GM12878 (cell line): ENCODE measurements around the gene FBN3. TPM values are rescaled to one million over a fixed set of nuclear protein-coding genes. Genes with fewer than 3 reads are reported as not detected.

Experiments used
- ATAC-seq: fragments of 200-7000 bp; cut with Tn5 transposase; 3 replicates; pipeline ENCODE4 v1.9.1; 2020; ENCODE audit warnings: mild to moderate bottlenecking, moderate library complexity
- BruUV-seq: library from RNA; stranded (reverse); fragments of 400-500 nt; replicated peaks from 2 replicates; lab custom pipeline; 2021; lab: Mats Ljungman, UMichigan
- CTCF ChIA-PET: fragments of 300-600 bp; sonication (Branson Sonifier 250); formaldehyde crosslinking; extraction: SDS; loops from one replicate; lab custom pipeline; 2021; ENCODE audit warnings: inconsistent platforms; lab: Yijun Ruan, JAX
- POLR2A ChIA-PET: fragments of 350-600 bp; formaldehyde crosslinking; extraction: SDS; loops from one replicate; lab custom pipeline; 2021; ENCODE audit warnings: inconsistent platforms; lab: Charles Lee
- RAD21 ChIA-PET: fragments of 300-600 bp; sonication (Branson Sonifier 250); formaldehyde crosslinking; loops from one replicate; lab custom pipeline; 2023; ENCODE audit warnings: antibody characterized with exemption; ENCODE audit not compliant: unreplicated experiment; lab: Charles Lee
- SMC1A ChIA-PET: fragments of 300-600 bp; sonication (Branson Sonifier 250); formaldehyde crosslinking; loops from one replicate; lab custom pipeline; 2023; ENCODE audit not compliant: unreplicated experiment, uncharacterized antibody; lab: Charles Lee
- DNase-seq: peaks from one replicate; pipeline ENCODE4 v3.0.0-alpha.2; 2011; ENCODE audit warnings: low read depth, low spot score
- FAIRE-seq: peaks from 3 replicates; lab custom pipeline; 2011; peaks lifted over from hg19 to GRCh38; lab: Jason Lieb, UNC
- H2AFZ ChIP-seq: 2 replicates; pipeline ENCODE4 v1.6.0; 2011; ENCODE audit warnings: low read depth, low read length, control low read depth; ENCODE audit not compliant: control insufficient read depth
- H3K27ac ChIP-seq: 2 replicates; pipeline ENCODE4 v1.5.1; 2011; ENCODE audit warnings: control low read depth; ENCODE audit not compliant: control insufficient read depth, insufficient read depth
- H3K27me3 ChIP-seq, 2 experiments: replicated peaks in 1 of 2; 2 replicates each; pipeline versions ENCODE4 v1.6.0 to v1.6.1; 2011; ENCODE audit warnings: low read length in 1 of 2; ENCODE audit not compliant: control insufficient read depth in 2 of 2, insufficient read depth in 2 of 2
- H3K36me3 ChIP-seq, 2 experiments: 2 replicates each; pipeline ENCODE4 v1.5.1; 2011; ENCODE audit warnings: low read length in 1 of 2; ENCODE audit not compliant: control insufficient read depth in 2 of 2, insufficient read depth in 2 of 2
- H3K4me1 ChIP-seq: 2 replicates; pipeline ENCODE4 v1.6.1; 2011; ENCODE audit warnings: mild to moderate bottlenecking, low read length, moderate library complexity, mixed read lengths; ENCODE audit not compliant: control insufficient read depth, insufficient read depth
- H3K4me2 ChIP-seq: 2 replicates; pipeline ENCODE4 v1.6.0; 2011; ENCODE audit warnings: control low read depth; ENCODE audit not compliant: control insufficient read depth, insufficient read depth
- H3K4me3 ChIP-seq: fragments of 200-600 bp; sonication (generic); 2 replicates; pipeline ENCODE4 v1.5.1; 2016
- H3K79me2 ChIP-seq: 2 replicates; pipeline ENCODE4 v1.6.0; 2011; ENCODE audit warnings: low read length; ENCODE audit not compliant: control insufficient read depth, insufficient read depth
- H3K9ac ChIP-seq: 2 replicates; pipeline ENCODE4 v1.8.0; 2011; ENCODE audit warnings: low read length, control low read depth, mixed read lengths; ENCODE audit not compliant: control insufficient read depth, insufficient read depth
- H3K9me3 ChIP-seq: replicated peaks from 3 replicates; pipeline ENCODE4 v1.5.1; 2011; ENCODE audit warnings: mild to moderate bottlenecking, low read length; ENCODE audit not compliant: control insufficient read depth, insufficient read depth
- H4K20me1 ChIP-seq: 2 replicates; pipeline ENCODE4 v1.6.0; 2011; ENCODE audit not compliant: control insufficient read depth, insufficient read depth
- ASH2L ChIP-seq: fragments of 300-600, 200-600 bp; sonication (generic); IDR thresholded peaks from 2 replicates; pipeline ENCODE4 v1.6.1; 2017; ENCODE audit warnings: low read depth, mild to moderate bottlenecking, borderline replicate concordance
- BRCA1 ChIP-seq: IDR thresholded peaks from 2 replicates; pipeline ENCODE4 v1.6.1; 2011; ENCODE audit warnings: low read depth, low read length, improper control_type of control experiment
- CEBPB ChIP-seq, 2 experiments: fragments of 150-350 bp in 1 of 2; IDR thresholded peaks; 2 replicates each; pipeline ENCODE4 v1.6.1; 2012 to 2014; ENCODE audit warnings: low read depth in 2 of 2, low read length in 2 of 2, borderline replicate concordance in 1 of 2, inconsistent platforms in 1 of 2
- CREM ChIP-seq: IDR thresholded peaks from 2 replicates; pipeline ENCODE4 v1.6.1; 2014; ENCODE audit warnings: antibody characterized with exemption, low read depth
- E4F1 ChIP-seq: fragments of 450-650 bp; IDR thresholded peaks from 2 replicates; pipeline ENCODE4 v1.6.1; 2018; ENCODE audit warnings: borderline replicate concordance, mild to moderate bottlenecking; ENCODE audit not compliant: partially characterized antibody
- IRF5 ChIP-seq: fragments of 450-650 bp; IDR thresholded peaks from 2 replicates; pipeline ENCODE4 v1.6.1; 2017; ENCODE audit warnings: borderline replicate concordance
- MAX ChIP-seq: IDR thresholded peaks from 2 replicates; pipeline ENCODE4 v1.6.1; 2012; ENCODE audit warnings: low read depth, low read length, improper control_type of control experiment
- MYC ChIP-seq: IDR thresholded peaks from 2 replicates; pipeline ENCODE4 v1.6.1; 2011; ENCODE audit warnings: mild to moderate bottlenecking, low read length, moderate library complexity, inconsistent platforms; ENCODE audit not compliant: insufficient read depth, insufficient replicate concordance, insufficient read length, severe bottlenecking
- PML ChIP-seq: IDR thresholded peaks from 2 replicates; pipeline ENCODE4 v1.6.1; 2012; ENCODE audit warnings: low read length, inconsistent platforms
- ZZZ3 ChIP-seq: IDR thresholded peaks from 2 replicates; pipeline ENCODE4 v1.6.1; 2011; ENCODE audit warnings: low read depth; ENCODE audit not compliant: control insufficient read depth, insufficient read length
- WGBS: methylation state at CpG from one replicate; pipeline ENCODE4 v1.1.6; 2016; ENCODE audit warnings: low lambda C conversion rate; ENCODE audit not compliant: insufficient replicate concordance, insufficient coverage; ENCODE audit errors: missing lambda C conversion rate; 5-methylcytosine and 5-hydroxymethylcytosine counted together
- in situ Hi-C: fragments of 300-500 bp; cut with MboI; formaldehyde crosslinking; loops from 9 replicates; pipeline ENCODE4 v1.14.3; 2018; ENCODE audit warnings: mixed read lengths
- intact Hi-C: fragments of 100-400 bp; cut with micrococcal nuclease; formaldehyde crosslinking; loops from one replicate; pipeline ENCODE4 v1.14.2; 2022; ENCODE audit not compliant: unreplicated experiment
- polyA plus RNA-seq, 11 experiments: library from polyadenylated mRNA; depleted of rRNA in 4 of 11; unstranded in 6 of 11; stranded (reverse) in 5 of 11; fragments of >200 nt; fragmentation: Nextera tagmentation in 4 of 11; fragmentation: Illumina TruSeq in 1 of 11; extraction: Ambion mirVana in 4 of 11; extraction: Trizol in 1 of 11; gene quantifications; 1 replicate in 1 of 11; 2 replicates in 10 of 11; pipeline versions ENCODE4 v1.2.1 to v1.2.3, GENCODE V29; 2011 to 2016; ENCODE audit warnings: inconsistent platforms in 2 of 11, missing spikeins in 2 of 11, low read depth in 1 of 11
- total RNA-seq, 4 experiments: library from RNA; depleted of rRNA in 3 of 4; stranded (reverse); fragments of >200 nt in 3 of 4; fragmentation: Illumina TruSeq in 1 of 4; extraction: Trizol in 1 of 4; gene quantifications; 2 replicates each; pipeline versions ENCODE4 v1.2.1 to v1.2.3, GENCODE V29; 2013 to 2021

The FBN3 gene
- total and polyA plus RNA-seq, 10 of the 15 experiments (the other 5 are each of a cell fraction or from before 2014, with no cell fraction given): 0.05 TPM; not detected in 9

GRCh38 chr19:8131517-8131916 is 17.9 kb downstream of the FBN3 start:
- H2AFZ ChIP-seq: no peak overlapping the region
- no peak for FAIRE-seq
- 62% methylated on average over 23 of the region's 26 CpGs for WGBS
- H3K4me3 ChIP-seq: no peak overlapping the region
- no peaks in the 10 kb centered on the region for H3K4me1 ChIP-seq
- no peaks in the 10 kb centered on the region for H4K20me1 ChIP-seq
- ChIA-PET CTCF (no interaction called here), POLR2A (no interaction called here), SMC1A (no interaction called here), RAD21 (no interaction called here)
- no peak overlapping the region for H3K4me2 ChIP-seq
- H3K9me3 ChIP-seq: no peaks in the 10 kb centered on the region
- no peaks in the 10 kb centered on the region; a peak in 1 of 4 replicates for H3K27me3 ChIP-seq
- no peaks in the 10 kb centered on the region for H3K79me2 ChIP-seq
- DNase-seq: no peak
- no peak overlapping the region for H3K9ac ChIP-seq
- no peak for ATAC-seq
- no peak overlapping the region for H3K27ac ChIP-seq
- H3K36me3 ChIP-seq: no peaks in the 10 kb centered on the region
- in situ Hi-C loops: no loop called here
- intact Hi-C loops: no loop called here
- BruUV-seq: no TSS peak
- TF ChIP-seq BRCA1: no peak
- TF ChIP-seq IRF5: no peak
- TF ChIP-seq ASH2L: no peak
- TF ChIP-seq ZZZ3: no peak
- TF ChIP-seq CREM: no peak
- TF ChIP-seq, all 136 proteins: peak for 0

GRCh38 chr19:8129061-8129618 is 20.3 kb downstream of the FBN3 start:
- WGBS: 52% methylated on average over 18 of the region's 20 CpGs
- no peak overlapping the region for H3K4me3 ChIP-seq
- in situ Hi-C loops: no loop called here
- no peak overlapping the region for H3K4me2 ChIP-seq
- no peaks in the 10 kb centered on the region for H3K36me3 ChIP-seq
- no peak overlapping the region for H2AFZ ChIP-seq
- ChIA-PET POLR2A (no interaction called here), RAD21 (no interaction called here), SMC1A (no interaction called here), CTCF (no interaction called here)
- no peaks in the 10 kb centered on the region for H3K79me2 ChIP-seq
- H4K20me1 ChIP-seq: no peaks in the 10 kb centered on the region
- ATAC-seq (no peak), FAIRE-seq (no peak), DNase-seq (no peak)
- no peak overlapping the region for H3K27ac ChIP-seq
- no TSS peak for BruUV-seq
- H3K9me3 ChIP-seq: no peaks in the 10 kb centered on the region
- TF ChIP-seq E4F1 (no peak), IRF5 (no peak), CREM (no peak), PML (no peak), MAX (no peak), MYC (no peak), CEBPB (IDR thresholded peaks at IDR 0.05; ENCODE audit: borderline replicate concordance in 1 of 2, low read depth in 2 of 2, low read length in 2 of 2) (no peak)
- no peaks in the 10 kb centered on the region for H3K4me1 ChIP-seq
- no peak overlapping the region for H3K9ac ChIP-seq
- intact Hi-C loops: no loop called here
- no peaks in the 10 kb centered on the region; a peak in 1 of 4 replicates for H3K27me3 ChIP-seq
